Peyer's patch (tissue), 4 donors: ENCODE measurements around the gene LRRN2.

Experiments
- CTCF ChIP-seq, 6 experiments: fragments of 450-650 bp in 4 of 6; fragments of 200-600 bp in 2 of 6; sonication (generic) in 1 of 6; IDR thresholded peaks; one replicate each; pipeline ENCODE4 v1.5.1; 2017 to 2019; ENCODE audit warnings: antibody characterized with exemption in 6 of 6, mild to moderate bottlenecking in 3 of 6, moderate library complexity in 1 of 6
- POLR2A ChIP-seq, 2 donors: fragments of 450-650 bp; IDR thresholded peaks; one replicate each; pipeline ENCODE4 v1.5.1; 2017; ENCODE audit warnings: antibody characterized with exemption in 2 of 2, mild to moderate bottlenecking in 2 of 2, moderate library complexity in 2 of 2

DNA sequence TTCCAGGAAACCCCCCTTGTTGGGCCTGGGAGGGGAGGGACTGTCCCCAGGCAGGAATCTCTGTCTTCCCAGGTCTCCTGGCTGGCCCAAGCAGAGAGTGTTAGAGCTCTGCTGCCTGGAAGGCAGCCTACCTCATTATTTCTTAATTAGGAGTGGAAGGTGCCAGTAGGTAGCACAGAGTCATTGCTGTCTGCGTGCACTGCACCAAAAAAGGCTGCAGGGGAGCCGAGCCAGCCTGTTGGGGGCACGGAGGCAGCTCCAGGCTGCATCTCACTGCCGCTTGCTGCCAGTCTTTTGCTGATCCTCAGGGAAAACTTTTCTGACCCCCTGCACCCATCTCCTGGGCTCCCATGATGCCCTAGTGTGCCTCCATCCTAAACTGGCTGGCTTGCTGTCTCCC is 58.1 kb downstream of the LRRN2 start:
- TF ChIP-seq POLR2A (IDR thresholded peaks at IDR 0.05) (no peak), CTCF (IDR thresholded peaks at IDR 0.05) (no peak)
